HepG2 (cell line): ENCODE results near the gene MAP3K19.

Experiments used
- BRCA1 ChIP-seq: sonication (generic); formaldehyde crosslinking; IDR thresholded peaks from 2 replicates; pipeline ENCODE4 v1.4.0; 2020; ENCODE audit warnings: missing genetic modification reagents
- CEBPB ChIP-seq: IDR thresholded peaks from 2 replicates; pipeline ENCODE4 v1.6.1; 2011; ENCODE audit warnings: low read depth, low read length, improper control_type of control experiment, borderline replicate concordance
- FOXP4 ChIP-seq: sonication (generic); formaldehyde crosslinking; IDR thresholded peaks from 2 replicates; pipeline ENCODE4 v1.4.0; 2020; ENCODE audit warnings: missing genetic modification reagents
- HDAC6 ChIP-seq: fragments of 200-600 bp; sonication (generic); IDR thresholded peaks from 2 replicates; pipeline ENCODE4 v1.7.0; 2017; ENCODE audit warnings: mild to moderate bottlenecking, antibody characterized with exemption, low read length, low read depth
- MIXL1 ChIP-seq: IDR thresholded peaks from 2 replicates; pipeline ENCODE4 v1.6.1; 2016
- RAD21 ChIP-seq: fragments of 450-650 bp; formaldehyde crosslinking; IDR thresholded peaks from 2 replicates; pipeline ENCODE4 v1.5.0; 2020; ENCODE audit warnings: mild to moderate bottlenecking
- SKI ChIP-seq: fragments of 450-650 bp; IDR thresholded peaks from one replicate; pipeline ENCODE4 v1.6.1; 2018; ENCODE audit warnings: mild to moderate bottlenecking; ENCODE audit not compliant: partially characterized antibody
- SMARCC2 ChIP-seq: fragments of 450-650 bp; IDR thresholded peaks from 2 replicates; pipeline ENCODE4 v1.6.1; 2017; ENCODE audit warnings: antibody characterized with exemption, mild to moderate bottlenecking
- ZNF354B ChIP-seq: sonication (generic); formaldehyde crosslinking; IDR thresholded peaks from 2 replicates; pipeline ENCODE4 v1.8.0; 2022; ENCODE audit warnings: mild to moderate bottlenecking, missing genetic modification reagents
- ZNF703 ChIP-seq: sonication (generic); formaldehyde crosslinking; IDR thresholded peaks from 2 replicates; pipeline ENCODE4 v1.5.1; 2020; ENCODE audit warnings: missing genetic modification reagents, mild to moderate bottlenecking, moderate library complexity, borderline replicate concordance
- ZSCAN21 ChIP-seq: sonication (generic); formaldehyde crosslinking; IDR thresholded peaks from 2 replicates; pipeline ENCODE4 v1.8.0; 2022; ENCODE audit warnings: mild to moderate bottlenecking, missing genetic modification reagents, moderate library complexity, borderline replicate concordance

DNA sequence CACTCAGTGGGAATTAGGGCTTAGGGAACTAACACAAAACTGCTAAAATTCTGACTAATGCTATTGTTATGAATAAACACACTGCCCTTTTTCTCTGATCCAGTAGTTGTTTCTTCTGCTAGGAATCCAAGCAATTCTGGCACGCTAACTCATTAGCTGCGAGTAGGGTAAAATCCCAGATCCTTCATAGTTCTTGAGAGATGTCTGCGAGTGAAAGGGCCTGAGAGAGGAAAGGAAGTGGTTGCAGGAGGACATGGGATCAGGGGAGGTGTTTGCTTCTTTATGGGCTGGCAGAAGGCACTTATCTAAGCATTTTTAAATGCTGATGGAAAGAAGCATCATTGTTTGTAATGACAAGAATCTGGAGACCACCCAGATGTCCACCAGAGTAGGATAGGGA, 9.4 kb downstream of the MAP3K19 start:
- TF ChIP-seq BRCA1 (no peak), RAD21 (no peak), ZSCAN21 (CRISPR knock-in tag) (no peak), SKI (no peak), SMARCC2 (no peak), CEBPB (no peak), ZNF354B (CRISPR knock-in tag) (no peak), MIXL1 (CRISPR knock-in tag) (no peak), FOXP4 (no peak), HDAC6 (no peak), ZNF703 (no peak)
